Measurements from ENCODE around the gene CLN3. TPM values are rescaled to one million over a fixed set of nuclear protein-coding genes. Genes with fewer than 3 reads are reported as not detected.

Gene CLN3
- total and polyA plus RNA-seq, 2 experiments from 2014 or later = 18.1 to 31.4 TPM

DNA sequence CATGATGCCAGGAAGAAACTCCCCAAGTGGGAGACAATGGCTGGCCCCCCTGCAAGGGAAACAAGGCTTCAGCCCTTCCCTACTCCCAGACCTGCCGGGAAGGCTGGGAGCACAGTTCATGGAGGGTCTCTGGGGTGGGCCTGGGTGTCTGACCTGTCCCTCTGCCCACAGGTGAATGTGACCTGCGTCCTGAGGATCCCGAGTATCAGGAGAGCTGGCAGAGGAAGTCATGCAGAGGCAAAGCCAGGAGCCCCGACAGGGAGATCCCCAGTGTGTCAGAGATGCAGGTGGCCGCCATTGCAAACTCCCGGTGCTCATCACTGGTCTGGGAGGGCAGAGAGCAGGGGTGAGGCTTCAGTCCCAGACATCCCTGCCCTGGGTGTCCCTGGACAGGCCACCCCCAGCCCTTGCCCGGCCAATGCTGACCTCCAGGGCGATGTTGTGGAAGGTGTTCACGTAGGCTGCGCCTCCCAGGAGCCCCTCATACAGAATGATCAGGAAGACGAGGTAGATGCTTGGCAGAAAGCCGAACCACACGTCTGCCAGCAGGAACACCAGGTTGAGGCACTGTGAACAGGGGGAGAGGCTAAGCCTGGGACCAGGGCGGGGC is 14.5 kb downstream of the CLN3 start (continued):
- TF ChIP-seq, protein P1, sequence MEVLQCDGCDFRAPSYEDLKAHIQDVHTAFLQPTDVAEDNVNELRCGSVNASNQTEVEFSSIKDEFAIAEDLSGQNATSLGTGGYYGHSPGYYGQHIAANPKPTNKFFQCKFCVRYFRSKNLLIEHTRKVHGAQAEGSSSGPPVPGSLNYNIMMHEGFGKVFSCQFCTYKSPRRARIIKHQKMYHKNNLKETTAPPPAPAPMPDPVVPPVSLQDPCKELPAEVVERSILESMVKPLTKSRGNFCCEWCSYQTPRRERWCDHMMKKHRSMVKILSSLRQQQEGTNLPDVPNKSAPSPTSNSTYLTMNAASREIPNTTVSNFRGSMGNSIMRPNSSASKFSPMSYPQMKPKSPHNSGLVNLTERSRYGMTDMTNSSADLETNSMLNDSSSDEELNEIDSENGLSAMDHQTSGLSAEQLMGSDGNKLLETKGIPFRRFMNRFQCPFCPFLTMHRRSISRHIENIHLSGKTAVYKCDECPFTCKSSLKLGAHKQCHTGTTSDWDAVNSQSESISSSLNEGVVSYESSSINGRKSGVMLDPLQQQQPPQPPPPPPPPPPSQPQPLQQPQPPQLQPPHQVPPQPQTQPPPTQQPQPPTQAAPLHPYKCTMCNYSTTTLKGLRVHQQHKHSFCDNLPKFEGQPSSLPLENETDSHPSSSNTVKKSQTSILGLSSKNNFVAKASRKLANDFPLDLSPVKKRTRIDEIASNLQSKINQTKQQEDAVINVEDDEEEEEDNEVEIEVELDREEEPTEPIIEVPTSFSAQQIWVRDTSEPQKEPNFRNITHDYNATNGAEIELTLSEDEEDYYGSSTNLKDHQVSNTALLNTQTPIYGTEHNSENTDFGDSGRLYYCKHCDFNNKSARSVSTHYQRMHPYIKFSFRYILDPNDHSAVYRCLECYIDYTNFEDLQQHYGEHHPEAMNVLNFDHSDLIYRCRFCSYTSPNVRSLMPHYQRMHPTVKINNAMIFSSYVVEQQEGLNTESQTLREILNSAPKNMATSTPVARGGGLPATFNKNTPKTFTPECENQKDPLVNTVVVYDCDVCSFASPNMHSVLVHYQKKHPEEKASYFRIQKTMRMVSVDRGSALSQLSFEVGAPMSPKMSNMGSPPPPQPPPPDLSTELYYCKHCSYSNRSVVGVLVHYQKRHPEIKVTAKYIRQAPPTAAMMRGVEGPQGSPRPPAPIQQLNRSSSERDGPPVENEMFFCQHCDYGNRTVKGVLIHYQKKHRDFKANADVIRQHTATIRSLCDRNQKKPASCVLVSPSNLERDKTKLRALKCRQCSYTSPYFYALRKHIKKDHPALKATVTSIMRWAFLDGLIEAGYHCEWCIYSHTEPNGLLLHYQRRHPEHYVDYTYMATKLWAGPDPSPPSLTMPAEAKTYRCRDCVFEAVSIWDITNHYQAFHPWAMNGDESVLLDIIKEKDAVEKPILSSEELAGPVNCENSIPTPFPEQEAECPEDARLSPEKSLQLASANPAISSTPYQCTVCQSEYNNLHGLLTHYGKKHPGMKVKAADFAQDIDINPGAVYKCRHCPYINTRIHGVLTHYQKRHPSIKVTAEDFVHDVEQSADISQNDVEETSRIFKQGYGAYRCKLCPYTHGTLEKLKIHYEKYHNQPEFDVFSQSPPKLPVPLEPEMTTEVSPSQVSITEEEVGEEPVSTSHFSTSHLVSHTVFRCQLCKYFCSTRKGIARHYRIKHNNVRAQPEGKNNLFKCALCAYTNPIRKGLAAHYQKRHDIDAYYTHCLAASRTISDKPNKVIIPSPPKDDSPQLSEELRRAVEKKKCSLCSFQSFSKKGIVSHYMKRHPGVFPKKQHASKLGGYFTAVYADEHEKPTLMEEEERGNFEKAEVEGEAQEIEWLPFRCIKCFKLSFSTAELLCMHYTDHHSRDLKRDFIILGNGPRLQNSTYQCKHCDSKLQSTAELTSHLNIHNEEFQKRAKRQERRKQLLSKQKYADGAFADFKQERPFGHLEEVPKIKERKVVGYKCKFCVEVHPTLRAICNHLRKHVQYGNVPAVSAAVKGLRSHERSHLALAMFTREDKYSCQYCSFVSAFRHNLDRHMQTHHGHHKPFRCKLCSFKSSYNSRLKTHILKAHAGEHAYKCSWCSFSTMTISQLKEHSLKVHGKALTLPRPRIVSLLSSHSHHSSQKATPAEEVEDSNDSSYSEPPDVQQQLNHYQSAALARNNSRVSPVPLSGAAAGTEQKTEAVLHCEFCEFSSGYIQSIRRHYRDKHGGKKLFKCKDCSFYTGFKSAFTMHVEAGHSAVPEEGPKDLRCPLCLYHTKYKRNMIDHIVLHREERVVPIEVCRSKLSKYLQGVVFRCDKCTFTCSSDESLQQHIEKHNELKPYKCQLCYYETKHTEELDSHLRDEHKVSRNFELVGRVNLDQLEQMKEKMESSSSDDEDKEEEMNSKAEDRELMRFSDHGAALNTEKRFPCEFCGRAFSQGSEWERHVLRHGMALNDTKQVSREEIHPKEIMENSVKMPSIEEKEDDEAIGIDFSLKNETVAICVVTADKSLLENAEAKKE (CRISPR knock-in tag; IDR thresholded peaks at IDR 0.05) = no peak
- no peak for TF ChIP-seq JUNB (IDR thresholded peaks at IDR 0.05; ENCODE audit: unreplicated experiment)

DNA sequence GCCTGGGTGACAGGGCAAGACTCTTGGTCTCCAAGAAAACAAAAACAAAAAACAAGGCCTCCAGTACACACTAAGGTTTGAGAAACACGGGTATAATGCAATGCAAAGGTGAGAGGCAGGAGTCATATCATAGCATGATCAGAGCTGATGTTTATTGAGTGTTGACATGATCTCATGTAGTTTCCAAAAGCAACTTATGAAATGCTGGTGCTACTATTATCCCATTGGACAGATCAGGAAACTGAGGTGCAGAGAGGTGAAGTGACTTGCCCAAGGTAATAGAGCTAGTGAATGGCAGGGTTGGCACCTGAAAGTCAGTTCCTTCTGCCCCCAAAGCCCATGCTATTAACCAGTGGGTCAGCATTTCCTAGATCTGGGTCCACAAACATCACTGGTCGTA is 16.7 kb downstream of the CLN3 start:
- no peak for TF ChIP-seq EZH2 (IDR thresholded peaks at IDR 0.05; ENCODE audit: low read depth, unreplicated experiment)
- no peak for ATAC-seq

More for the DNA sequence above, 16.7 kb downstream of the CLN3 start:
- Histone ChIP-seq H3K4me1 (ENCODE audit: insufficient read depth) (no peaks in the 10 kb centered on the region), H3K27ac (ENCODE audit: low read depth) (no peak overlapping the region), H3K4me3 (no peak overlapping the region), H3K79me2 (replicated peaks; ENCODE audit: insufficient read depth) (no peaks in the 10 kb centered on the region), H3K4me2 (no peak overlapping the region), H4K20me1 (replicated peaks; ENCODE audit: insufficient read depth) (no peaks in the 10 kb centered on the region), H2AFZ (no peak overlapping the region), H3F3A (replicated peaks; ENCODE audit: low read depth) (no peaks in the 10 kb centered on the region), H3K27me3 (ENCODE audit: insufficient read depth) (no peaks in the 10 kb centered on the region), H3K36me3 (ENCODE audit: insufficient read depth) (no peaks in the 10 kb centered on the region), H3K9me2 (ENCODE audit: insufficient read depth) (no peaks in the 10 kb centered on the region)
- no peak overlapping the region for H3K4me3 Mint-ChIP-seq
- peaks cover 1% of the 10 kb centered on the region for H3K27me3 Mint-ChIP-seq (ENCODE audit: insufficient read depth, low read depth, poor library complexity)
- H3K9me3 Mint-ChIP-seq = no peaks in the 10 kb centered on the region
- H3K4me1 Mint-ChIP-seq = no peaks in the 10 kb centered on the region; the same call in 2 of the 3 replicates
- DNase-seq (ENCODE audit: low spot score) = no peak
- H3K27ac Mint-ChIP-seq = no peak overlapping the region
- peaks cover 3% of the 10 kb centered on the region; the same call in 2 of the 3 replicates for H3K36me3 Mint-ChIP-seq (ENCODE audit: low read depth)

Measured in GM23338 (cell line).